Endodermal cell (in vitro differentiated cells): Measurements from ENCODE around the gene TXNDC11. TPM values are rescaled to one million over a fixed set of nuclear protein-coding genes. Genes with fewer than 3 reads are reported as not detected.

ENCODE experiments used
- DNase-seq: peaks from one replicate; pipeline ENCODE4 v3.0.0-alpha.2; 2017
- H3K27ac ChIP-seq: 2 replicates; pipeline ENCODE4 v1.5.1; 2013; ENCODE audit warnings: mild to moderate bottlenecking, low read depth, low read length, moderate library complexity
- H3K27me3 ChIP-seq: 2 replicates; pipeline ENCODE4 v1.6.1; 2013; ENCODE audit warnings: mild to moderate bottlenecking, low read length, moderate library complexity; ENCODE audit not compliant: insufficient read depth, control insufficient read depth, poor library complexity, severe bottlenecking
- H3K36me3 ChIP-seq: 2 replicates; pipeline ENCODE4 v1.7.0; 2013; ENCODE audit warnings: mild to moderate bottlenecking, low read length, moderate library complexity; ENCODE audit not compliant: control insufficient read depth, insufficient read depth
- H3K4me1 ChIP-seq: one replicate; pipeline ENCODE4 v1.7.0; 2013; ENCODE audit warnings: low read length; ENCODE audit not compliant: control insufficient read depth, insufficient read depth
- H3K4me3 ChIP-seq: 2 replicates; pipeline ENCODE4 v1.5.1; 2013; ENCODE audit warnings: mild to moderate bottlenecking, low read length, moderate library complexity
- H3K9ac ChIP-seq: 2 replicates; pipeline ENCODE4 v1.6.1; 2013; ENCODE audit warnings: mild to moderate bottlenecking, low read length, moderate library complexity; ENCODE audit not compliant: poor library complexity, severe bottlenecking; ENCODE audit errors: extremely low read depth
- H3K9me3 ChIP-seq: 2 replicates; pipeline ENCODE4 v1.6.1; 2013; ENCODE audit warnings: mild to moderate bottlenecking, low read length, moderate library complexity; ENCODE audit not compliant: control insufficient read depth
- H3K27ac Mint-ChIP-seq: 2 replicates; pipeline ENCODE4 v1.8.0; 2020; ENCODE audit warnings: mixed read lengths
- H3K27me3 Mint-ChIP-seq: 2 replicates; pipeline ENCODE4 v1.8.0; 2021; ENCODE audit warnings: mild to moderate bottlenecking, mixed read lengths; ENCODE audit not compliant: insufficient read depth
- H3K36me3 Mint-ChIP-seq: 2 replicates; pipeline ENCODE4 v1.8.0; 2020; ENCODE audit warnings: low read depth, mixed read lengths
- H3K4me1 Mint-ChIP-seq: 2 replicates; pipeline ENCODE4 v1.8.0; 2020; ENCODE audit warnings: mixed read lengths
- H3K4me3 Mint-ChIP-seq: 2 replicates; pipeline ENCODE4 v1.8.0; 2020; ENCODE audit warnings: mild to moderate bottlenecking, moderate library complexity, mixed read lengths
- H3K9me3 Mint-ChIP-seq: 2 replicates; pipeline ENCODE4 v1.8.0; 2020; ENCODE audit warnings: mild to moderate bottlenecking, mixed read lengths
- CTCF ChIP-seq: fragments of 200-600 bp; sonication (generic); conservative IDR thresholded peaks from 2 replicates; pipeline ENCODE4 v1.5.0; 2021; ENCODE audit warnings: antibody characterized with exemption, mild to moderate bottlenecking
- WGBS, 2 experiments: methylation state at CpG; one replicate each; pipeline versions ENCODE4 v1.1.5 to v1.1.7; 2013; ENCODE audit warnings: missing lambda C conversion rate in 2 of 2, mixed read lengths in 1 of 2; ENCODE audit not compliant: insufficient coverage in 1 of 2, insufficient read length in 1 of 2; 5-methylcytosine and 5-hydroxymethylcytosine counted together
- total RNA-seq, 2 donors: library from RNA; stranded (reverse); fragmentation: NEBNext Ultra II Directional in 1 of 2; extraction: Animal tissue kit (Norgen Biotek cat#: 25700) in 1 of 2; gene quantifications; 2 replicates in 1 of 2; 3 replicates in 1 of 2; pipeline ENCODE4 v1.2.1, GENCODE V29; 2021

The TXNDC11 gene
- total RNA-seq, 2 donors from 2014 or later: 16.4 to 20.8 TPM

- Mint-ChIP-seq H3K4me1 (peaks cover 10% of the 10 kb centered on the region), H3K9me3 (no peaks in the 10 kb centered on the region), H3K27me3 (no peaks in the 10 kb centered on the region), H3K4me3 (no peak overlapping the region), H3K27ac (no peak overlapping the region), H3K36me3 (peaks cover 62% of the 10 kb centered on the region)
- H3K27ac ChIP-seq: no peak overlapping the region
- H3K36me3 ChIP-seq: peaks cover 64% of the 10 kb centered on the region
- no peaks in the 10 kb centered on the region for H3K4me1 ChIP-seq
- H3K4me3 ChIP-seq: no peak overlapping the region
- WGBS, 2 experiments: 93 to 97% methylated on average over 7 to 8 of the region's 8 CpGs
- no peak overlapping the region for H3K9ac ChIP-seq
- H3K27me3 ChIP-seq: no peaks in the 10 kb centered on the region
- no peak for DNase-seq
- H3K9me3 ChIP-seq: no peaks in the 10 kb centered on the region
- no peak for TF ChIP-seq CTCF
Observed at GRCh38 chr16:11692171-11692570, 50.5 kb downstream of the TXNDC11 start.

DNA sequence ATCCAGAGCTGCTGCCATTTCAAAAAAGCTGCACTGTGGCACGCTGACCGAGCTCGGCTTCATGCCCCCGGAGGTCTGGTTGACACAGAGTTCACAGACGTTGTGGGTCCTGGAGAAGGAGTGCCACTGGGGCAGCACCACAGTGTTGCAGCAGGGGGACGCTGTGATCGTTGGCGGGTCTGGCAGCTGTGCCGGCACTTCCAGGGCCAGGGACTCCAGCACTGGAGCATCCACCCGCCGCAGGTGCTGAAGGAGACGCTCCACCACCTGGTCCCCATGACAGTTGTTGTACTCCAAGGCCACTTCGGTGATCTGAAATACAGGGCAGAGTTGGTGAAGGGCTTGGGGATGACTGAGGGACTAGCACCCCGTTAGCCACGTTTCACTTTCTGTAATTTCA is 50.9 kb downstream of the TXNDC11 start:
- no peaks in the 10 kb centered on the region for H3K9me3 Mint-ChIP-seq
- Histone ChIP-seq H3K27ac (no peak overlapping the region), H3K4me1 (no peaks in the 10 kb centered on the region), H3K9ac (no peak overlapping the region), H3K4me3 (no peak overlapping the region), H3K36me3 (peaks cover 65% of the 10 kb centered on the region), H3K27me3 (no peaks in the 10 kb centered on the region), H3K9me3 (no peaks in the 10 kb centered on the region)
- H3K27me3 Mint-ChIP-seq: no peaks in the 10 kb centered on the region
- no peak overlapping the region for H3K27ac Mint-ChIP-seq
- peaks cover 60% of the 10 kb centered on the region for H3K36me3 Mint-ChIP-seq
- 96 to 98% methylated on average over 13 to 15 of the region's 15 CpGs for WGBS, 2 experiments
- H3K4me1 Mint-ChIP-seq: peaks cover 8% of the 10 kb centered on the region
- DNase-seq: no peak
- H3K4me3 Mint-ChIP-seq: no peak overlapping the region
- TF ChIP-seq CTCF: no peak

GRCh38 chr16:11691235-11691634 is 51.4 kb downstream of the TXNDC11 start:
- Mint-ChIP-seq H3K36me3 (peaks cover 60% of the 10 kb centered on the region), H3K27me3 (no peaks in the 10 kb centered on the region), H3K27ac (no peak overlapping the region), H3K4me1 (peaks cover 4% of the 10 kb centered on the region), H3K4me3 (no peak overlapping the region), H3K9me3 (no peaks in the 10 kb centered on the region)
- Histone ChIP-seq H3K9ac (no peak overlapping the region), H3K27me3 (no peaks in the 10 kb centered on the region), H3K27ac (no peak overlapping the region), H3K4me3 (no peak overlapping the region), H3K4me1 (no peaks in the 10 kb centered on the region), H3K9me3 (no peaks in the 10 kb centered on the region), H3K36me3 (peaks cover 65% of the 10 kb centered on the region)
- DNase-seq: no peak
- no peak for TF ChIP-seq CTCF
- 94 to 100% methylated on average over 1 to 5 of the region's 5 CpGs for WGBS, 2 experiments
